ENCODE results near the gene P4HB.

Gene P4HB

DNA sequence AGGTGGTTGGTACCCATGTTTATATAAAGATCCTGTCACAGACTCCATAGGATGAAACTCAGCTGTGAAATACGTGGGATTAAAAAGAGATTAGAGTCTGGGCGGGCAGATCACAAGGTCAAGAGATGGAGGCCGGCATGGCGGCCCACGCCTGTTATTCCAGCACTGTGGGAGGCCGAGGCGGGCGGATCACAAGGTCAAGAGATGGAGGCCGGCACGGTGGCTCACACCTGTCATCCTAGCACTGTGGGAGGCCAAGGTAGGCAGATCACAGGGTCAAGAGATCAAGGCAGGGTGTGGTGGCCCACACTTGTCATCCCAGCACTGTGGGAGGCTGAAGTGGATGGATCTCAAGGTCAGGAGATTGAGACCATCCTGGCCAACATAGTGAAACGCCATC is 35.1 kb upstream of the P4HB start:
- FAIRE-seq: no peak

DNA sequence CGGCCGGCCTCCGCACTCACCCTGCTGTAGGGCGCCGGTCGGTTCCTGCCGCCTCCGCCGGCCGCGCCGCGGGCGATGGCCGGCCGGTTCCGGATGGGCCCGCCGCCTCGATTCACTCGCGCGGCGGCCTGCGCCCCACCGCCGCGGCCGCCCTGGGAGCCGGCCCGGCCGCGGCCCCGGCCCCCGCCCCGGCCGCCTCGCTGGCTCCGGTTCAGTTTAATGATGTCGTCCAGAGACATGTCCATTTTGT is 30.9 kb upstream of the P4HB start:
- no peak for FAIRE-seq

DNA sequence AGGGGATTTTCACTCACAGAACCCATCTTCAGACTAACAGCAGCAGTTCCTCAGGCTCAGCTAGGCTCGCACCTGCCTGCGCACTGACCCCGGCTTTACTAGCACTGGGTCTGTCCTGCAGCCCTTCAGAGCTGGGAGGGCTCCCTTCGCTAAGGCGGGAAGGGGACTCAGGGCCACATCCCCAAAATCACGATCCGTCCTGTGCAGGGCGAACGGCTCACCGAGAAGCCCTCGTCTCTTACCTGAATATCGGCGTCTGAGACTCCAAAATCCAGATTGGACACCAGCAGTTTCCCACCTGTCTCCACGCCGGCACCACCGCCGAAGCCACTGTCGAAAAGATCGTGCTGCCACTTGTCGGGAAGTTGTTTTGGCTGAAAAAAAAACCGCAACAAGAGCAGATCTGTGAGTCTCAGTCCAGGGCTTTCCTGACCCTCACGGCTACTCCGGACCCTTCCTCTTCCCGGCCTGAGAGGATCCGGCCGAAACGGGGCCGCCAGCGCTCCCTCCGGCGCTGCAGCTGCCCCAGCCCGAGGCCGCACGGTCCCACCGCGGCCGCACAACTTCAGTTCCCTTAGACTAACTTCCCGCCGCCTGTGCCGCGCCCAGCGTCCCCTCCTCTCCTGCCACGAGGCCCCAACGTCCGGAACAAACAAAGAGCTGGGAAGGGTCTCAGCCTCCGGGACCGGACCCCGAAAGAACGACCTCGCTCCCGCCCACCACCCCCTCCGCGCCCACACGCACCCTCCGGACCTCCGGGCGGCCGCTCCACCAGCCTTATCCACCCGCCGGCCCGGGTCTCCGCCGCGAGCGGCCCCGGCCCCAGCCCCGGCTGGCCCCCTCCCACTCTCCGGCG is 30.3 kb upstream of the P4HB start:
- FAIRE-seq: no peak

DNA sequence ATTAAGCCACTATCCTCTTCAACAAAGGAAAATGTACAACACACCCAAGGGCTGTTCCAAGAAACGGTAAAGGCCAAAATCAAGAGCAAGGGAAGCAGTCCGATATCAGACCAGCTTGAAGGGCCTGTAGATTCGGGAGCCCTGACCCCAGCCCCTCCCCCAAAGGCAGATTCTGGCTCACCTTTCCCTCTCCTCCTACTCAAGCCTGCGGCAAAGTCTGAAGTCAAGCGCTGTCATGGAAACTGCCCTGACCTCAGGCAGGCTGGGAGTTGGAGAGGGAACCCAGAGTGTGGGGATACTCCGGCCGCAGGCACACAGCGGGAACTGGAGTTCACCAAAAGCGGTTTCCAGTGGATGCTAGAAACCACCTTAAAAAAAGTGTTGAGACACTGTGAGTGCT is 29.3 kb upstream of the P4HB start:
- no peak for FAIRE-seq

DNA sequence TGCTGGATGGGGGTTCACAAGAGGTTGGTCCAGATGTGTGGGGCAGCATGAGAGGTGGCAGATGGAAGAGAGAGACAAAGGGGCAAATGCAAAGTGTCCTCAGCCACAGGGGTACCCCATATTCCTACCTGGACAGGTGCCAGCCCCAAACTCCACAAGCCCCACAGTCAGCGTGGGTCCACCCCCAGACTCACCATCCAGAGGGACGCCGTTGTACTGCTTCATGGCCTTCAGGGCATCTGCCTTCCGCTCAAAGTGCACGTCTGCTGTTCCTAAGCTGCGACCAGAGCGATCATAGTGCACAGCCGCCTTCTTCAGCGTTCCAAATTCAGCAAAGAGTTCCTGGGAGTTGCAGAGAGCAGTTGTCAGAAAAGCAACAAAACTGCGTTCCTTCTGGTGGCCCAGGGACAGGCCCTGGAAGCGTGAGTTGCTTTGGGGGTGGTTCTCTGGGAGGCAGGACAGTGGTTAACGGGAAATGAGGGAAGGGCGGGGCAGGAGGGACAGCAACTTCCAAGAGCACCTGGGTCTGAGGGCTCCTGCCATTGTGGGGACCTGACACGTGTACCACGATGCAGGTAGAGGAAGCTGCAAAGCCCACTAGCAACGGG is 28.8 kb upstream of the P4HB start:
- no peak for FAIRE-seq

DNA sequence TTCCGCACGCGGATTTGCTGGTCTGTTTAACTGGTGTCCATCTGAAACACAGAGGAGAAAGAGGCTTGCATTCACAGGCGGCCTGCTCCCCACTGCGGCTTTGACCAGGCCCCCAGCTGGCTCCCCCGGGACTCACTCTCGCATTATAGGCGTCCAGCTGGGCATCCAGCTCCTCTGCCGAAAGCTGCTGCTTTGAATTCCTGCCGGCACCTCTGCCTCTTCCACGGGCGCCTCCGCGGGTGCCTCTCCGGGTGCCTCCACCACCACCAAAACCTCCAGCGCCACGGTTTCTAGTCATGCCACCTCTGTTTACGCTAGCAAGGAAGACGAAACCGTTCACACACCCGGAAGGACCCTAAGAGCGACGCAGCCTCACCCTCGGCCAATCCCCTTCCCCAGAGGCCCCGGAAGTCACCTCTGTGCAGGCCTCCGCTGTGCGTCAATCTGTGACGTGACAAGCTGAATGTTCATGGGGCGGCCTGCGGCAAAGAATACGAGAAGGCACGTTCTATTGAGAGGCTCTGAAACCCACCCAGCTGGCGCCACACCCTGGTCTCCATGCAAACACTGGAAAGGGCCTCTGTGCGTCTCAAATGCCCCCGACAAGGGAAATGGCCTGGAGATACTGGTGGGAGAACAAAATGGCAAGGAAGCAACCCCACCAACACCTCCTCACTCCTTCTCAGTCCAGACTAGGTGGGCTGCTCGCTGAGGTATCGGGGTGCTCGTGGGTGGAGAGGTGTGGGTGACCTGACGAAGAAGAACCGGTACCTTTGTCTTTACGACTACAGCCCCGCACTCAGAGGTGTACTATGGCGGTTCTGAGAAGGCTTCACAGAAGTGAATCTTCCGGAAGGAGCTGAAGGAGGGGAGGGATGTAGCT is 28.0 kb upstream of the P4HB start:
- no peak for FAIRE-seq

DNA sequence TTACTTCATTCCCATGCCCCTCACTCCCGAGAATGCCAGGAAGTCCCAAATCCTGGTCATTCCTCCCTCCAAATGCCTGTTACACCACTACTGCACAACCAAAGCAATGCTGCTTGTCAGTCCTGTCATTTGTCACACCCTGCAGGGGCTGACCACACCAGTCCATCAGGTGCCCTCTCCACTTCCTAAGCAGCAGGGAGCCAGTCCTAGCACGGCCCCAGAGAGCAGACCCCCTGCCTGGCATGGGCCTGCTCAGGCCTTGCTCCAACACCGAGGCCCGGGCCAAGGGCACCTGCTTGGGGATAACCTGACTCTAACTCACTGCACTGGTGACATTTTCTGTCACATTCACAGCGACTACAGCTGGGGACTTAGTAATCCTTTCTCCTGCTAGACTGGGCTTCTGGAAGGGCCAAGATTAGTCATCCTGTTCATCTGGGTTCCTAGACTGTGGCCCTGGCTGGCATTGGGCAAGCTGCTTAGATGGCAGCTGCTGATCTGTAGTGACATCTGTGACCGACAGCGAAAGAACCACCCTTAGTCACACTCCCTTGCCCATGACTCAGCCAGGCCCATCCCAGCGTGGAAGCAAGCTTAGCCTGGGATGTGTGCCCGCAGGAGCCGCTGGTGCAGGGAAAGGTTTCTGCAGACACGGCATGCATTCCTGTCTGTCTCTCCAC is 25.7 kb upstream of the P4HB start:
- FAIRE-seq: no peak

DNA sequence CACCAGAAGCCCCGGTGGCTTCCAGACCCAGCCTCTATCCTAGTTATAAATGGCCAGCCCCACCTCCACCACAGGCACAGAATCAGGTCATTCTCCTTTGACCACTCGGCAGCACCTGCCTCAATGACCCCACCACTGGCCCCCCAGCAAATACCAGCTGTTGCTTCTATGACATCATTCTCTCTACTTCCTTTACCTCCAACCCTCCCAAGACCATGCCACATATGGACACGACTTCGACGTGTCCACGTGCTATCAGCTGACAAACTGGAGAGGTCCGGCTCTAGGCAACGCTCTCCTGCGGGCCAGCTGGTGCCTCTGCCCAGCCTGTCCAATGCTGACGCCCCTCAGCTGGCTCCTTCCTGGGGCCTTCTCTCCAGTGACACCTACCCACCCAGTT is 25.1 kb upstream of the P4HB start:
- FAIRE-seq: no peak

DNA sequence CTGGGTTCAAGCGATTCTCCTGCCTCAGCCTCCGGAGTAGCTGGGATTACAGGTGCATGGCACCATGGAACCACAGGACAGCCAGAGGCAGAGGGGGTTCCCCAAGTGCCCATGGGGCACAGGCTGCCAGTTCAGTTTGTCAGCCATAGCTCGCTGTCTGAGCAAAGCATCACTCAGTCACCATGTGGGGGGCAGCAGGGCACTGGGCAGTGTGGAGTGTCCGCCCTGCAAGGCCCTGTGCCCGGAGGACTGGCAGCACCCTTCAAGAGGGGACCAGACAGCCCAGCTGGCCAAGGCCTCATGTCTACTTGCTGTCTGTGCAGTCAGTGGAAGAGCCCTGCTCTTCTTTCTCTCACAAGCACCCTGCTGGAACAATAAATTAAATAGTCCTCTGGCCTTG is 24.6 kb upstream of the P4HB start:
- FAIRE-seq: no peak

DNA sequence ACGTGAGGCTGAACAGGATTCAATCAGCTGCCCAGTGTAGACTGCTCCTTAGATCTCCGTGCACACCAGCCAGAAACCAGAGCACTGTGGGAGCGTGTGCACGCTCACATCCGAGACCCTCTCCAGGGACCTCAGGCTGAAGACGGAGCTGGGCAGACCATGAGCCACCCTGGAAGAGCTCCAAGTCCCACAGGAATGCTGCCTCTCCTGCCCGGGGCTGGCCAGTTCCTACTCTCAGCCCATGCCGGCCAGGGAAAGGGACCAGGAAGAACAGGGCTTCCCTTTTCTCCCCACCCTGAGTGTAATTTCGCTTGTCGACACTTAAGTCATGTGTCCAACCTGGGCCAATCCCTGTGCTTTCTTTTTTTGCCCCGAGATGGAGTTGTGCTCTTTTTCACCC is 24.2 kb upstream of the P4HB start:
- no peak for FAIRE-seq

DNA sequence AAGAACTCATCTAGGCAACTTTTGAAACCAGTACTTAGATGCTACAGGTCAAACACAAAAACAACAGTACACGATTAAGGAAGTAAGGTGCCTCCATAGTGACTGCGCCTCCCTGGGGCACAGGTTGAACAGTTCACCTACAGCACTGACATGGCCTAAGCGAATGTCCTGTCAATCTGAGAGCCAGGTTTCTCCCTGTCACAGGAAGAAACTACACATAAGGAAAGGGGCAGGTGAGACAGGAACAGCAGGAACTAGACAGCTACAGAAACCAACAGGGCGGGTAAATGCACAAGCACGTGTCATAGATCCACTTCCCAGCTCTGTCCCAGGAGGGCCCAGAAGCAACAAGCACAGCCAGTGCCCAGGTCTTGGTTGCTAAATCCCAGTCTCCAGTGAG is 18.8 kb upstream of the P4HB start:
- no peak for FAIRE-seq

DNA sequence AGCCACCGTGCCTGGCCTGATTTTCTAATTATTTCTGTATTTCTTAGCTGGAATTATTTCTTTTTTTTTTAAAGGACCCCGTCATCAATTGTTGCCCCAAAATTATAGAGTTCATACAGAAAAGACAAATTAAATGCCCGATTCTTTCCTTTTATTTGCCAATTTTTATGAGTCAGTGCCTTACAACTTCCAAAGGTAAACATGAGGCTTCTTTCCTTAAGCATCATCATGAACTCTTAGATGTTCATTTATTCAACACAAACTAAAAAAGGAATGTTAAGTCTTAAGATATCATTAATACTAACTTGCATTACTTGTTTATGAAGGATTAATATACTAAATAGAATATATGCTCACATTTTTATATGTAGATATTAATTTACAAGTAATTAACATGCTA is 18.0 kb upstream of the P4HB start:
- FAIRE-seq: no peak

DNA sequence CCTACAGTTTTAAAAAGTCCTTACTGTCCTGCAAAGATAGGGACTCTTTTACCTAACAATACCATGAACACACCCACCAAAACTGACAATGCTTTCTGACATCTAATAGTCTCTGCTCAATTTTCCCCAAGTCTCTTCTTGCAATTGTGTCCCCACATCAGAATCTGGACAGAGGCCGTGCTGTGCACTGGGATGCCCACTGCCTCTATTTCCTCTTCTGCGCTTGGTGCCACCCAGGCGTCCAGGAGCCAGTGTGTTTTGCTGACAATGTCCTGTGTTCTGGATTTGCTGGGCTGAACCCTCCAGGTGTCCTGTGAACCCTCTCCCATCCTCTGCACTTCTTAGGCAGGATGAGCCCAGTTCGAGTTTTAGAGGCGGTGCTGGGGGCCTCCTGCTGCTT is 17.2 kb upstream of the P4HB start:
- FAIRE-seq: no peak

DNA sequence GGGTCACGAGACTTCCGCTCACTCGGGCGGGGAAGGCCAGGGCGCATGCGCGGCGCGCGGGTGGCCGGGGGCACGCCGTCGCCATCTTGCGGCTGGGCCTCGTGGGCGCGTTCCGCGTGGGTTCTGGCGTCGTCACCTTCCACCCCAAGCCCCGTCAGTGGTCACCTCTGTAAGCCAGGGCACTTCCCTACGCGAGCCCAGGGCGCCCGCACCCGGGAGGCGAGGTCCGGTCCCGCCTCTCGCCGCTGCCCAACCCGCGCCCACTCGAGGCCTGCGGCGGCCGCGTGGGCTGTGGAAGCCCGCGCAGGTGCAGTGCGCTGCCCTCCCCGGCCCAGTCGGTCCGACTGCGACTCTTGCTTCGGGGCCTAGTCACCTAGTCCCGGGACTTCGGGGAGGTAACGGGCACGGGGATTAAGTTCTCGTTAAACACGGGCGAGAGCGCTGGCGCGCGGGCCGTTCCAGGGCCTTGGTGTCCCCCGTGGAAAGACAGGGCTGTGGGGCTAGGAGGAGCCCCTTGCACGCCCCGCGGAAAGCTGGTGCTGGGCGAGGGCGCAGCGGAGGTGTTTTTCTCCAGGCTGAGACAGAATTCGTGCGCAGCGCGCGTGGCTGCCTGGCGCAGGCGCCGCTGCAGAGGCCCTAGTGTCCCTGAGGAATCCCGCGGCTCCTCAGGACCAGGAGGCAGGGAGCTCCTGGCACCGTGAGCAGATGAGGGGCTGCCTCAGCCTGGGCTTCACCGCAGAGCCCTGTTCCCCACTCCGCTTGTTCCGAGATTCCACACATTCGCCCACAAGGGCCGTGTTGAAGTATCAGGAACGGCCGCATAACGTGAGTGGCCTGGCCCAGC is 11.3 kb upstream of the P4HB start:
- FAIRE-seq: no peak

DNA sequence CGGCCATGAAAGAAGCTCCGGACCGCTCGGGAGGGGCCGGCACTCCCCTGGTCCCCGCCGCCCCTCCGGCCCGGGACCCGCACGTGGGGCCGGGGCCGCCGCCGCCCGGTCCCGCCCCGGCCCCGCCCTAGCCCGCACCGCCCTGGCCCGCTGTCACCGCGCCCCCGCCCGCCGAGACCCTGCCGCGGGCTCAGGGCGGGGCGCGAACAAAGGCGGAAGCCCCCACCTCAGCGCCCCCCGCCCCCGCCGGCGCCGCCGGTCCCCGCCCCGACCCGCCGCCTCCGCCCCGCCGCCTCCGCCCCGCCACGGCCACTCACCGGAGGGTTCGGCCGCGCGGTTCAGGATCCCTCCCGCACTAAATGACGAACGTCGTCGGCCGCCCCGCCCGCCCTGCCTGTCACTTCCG is 10.6 kb upstream of the P4HB start, which contains the start of gene ARHGDIA:
Gene ARHGDIA, minus strand, starts transcription at position 357 of the 406 bp plus-strand sequence. CDS start 1,407 bp downstream, outside the sequence.
- no peak for FAIRE-seq

DNA sequence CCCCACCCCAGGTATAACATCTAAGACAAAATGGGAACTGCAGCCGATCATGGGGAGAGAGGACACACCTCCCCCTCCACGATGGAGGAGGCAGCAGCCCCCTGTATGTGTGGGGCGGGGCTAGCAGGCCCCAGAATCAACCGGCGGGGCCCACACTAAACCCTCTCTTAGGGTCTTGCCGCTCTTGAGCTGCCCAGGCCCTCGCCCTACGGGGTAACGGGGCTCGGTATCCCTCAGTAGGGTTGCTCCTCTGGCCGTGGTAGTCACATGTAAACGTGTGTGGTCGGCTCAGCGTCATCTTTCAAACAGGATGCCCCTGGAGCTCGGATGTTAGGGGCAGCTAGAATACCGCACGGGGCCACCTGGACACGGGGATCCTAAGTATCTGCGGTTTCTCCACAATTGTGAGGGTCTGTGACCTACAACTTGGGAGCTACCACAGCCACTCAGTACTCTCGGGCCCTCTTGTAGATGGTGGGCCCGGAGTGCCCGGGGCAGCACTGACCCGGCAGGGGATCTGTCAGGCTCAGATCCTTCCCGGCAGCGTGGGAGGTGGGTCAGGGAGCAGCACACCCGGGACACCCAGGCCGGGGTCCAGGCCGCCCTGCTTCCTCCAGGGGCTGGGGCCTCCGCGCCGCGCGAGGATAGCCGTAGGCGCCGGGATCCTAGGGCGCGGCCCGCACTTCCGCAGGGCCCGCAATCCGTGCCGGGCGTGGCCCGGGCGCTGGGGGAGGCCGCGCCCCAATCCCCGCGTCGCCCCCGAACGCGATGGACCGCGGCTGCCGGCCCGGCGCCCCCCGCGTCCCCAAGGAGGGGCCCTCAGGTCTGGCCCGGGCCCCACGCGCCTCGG is 10.0 kb upstream of the P4HB start:
- no peak for FAIRE-seq

DNA sequence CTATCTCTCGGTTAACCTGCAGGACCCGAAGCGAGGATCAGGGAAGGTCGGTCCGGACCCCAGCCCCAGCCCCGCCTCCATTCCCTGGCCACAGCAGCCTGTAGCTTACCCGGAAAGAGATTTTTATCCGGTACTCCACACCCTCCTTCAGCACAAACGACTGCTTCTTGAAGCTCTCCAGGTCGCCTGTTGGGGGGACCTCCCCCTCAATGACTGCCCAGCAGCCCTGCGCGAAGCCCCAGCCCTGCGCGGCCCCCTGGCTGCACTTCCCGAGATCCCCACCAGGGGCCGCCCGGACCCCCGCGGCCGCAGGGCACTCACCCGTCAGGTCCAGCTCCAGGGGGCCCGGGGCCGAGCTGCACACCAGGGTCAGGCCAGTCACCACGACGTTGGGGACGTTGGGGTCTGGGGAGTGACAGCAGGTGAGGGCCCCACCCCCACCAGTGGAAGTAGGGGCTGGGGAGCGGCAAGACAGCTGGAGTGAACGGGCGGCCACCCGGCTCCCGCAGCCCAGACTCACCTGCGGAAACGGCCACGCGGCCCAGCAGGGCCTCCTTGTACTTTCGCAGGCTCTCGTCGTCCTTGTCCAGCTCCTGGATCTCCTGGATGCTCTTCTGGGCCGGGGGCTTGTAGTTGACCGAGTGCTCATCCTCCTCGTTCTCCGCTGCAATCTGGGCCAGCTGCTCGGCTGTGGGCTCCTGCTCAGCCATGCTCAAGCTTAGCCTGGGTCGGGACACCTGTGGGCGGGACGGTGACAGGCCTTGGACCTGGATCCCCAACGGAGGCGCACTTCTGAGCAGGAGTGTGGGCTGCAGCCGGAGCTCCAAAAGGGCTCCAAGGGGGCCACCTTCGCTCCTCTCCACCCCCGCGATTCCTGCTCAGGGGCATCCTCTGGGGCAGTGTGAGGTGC is 9.1 kb upstream of the P4HB start:
- FAIRE-seq: no peak

DNA sequence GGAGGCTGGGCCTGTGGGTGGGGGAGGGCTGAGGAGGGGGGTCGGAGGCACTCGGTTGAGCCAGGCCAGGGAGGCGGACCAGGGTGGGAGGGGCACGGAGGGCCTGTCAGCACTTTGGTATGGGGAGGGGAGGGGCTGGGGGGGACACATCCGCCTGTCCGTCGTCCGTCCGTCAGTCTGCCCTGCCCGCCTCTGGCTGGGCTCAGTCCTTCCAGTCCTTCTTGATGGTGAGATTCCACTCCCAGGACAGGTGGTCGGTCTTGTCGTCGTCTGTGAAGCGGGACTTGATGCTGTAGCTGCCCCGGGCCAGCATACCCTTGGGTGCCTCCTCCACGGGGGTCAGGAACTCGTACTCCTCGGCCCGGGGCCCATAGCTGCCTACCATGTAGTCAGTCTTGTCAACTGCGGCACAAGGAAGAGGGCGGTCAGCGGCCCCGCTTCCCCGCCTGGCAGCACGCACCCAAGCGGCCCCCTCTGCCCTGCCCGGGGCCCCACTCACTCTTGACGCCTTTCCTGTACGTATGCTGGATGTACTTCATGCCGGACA is 8.4 kb upstream of the P4HB start:
- no peak for FAIRE-seq

DNA sequence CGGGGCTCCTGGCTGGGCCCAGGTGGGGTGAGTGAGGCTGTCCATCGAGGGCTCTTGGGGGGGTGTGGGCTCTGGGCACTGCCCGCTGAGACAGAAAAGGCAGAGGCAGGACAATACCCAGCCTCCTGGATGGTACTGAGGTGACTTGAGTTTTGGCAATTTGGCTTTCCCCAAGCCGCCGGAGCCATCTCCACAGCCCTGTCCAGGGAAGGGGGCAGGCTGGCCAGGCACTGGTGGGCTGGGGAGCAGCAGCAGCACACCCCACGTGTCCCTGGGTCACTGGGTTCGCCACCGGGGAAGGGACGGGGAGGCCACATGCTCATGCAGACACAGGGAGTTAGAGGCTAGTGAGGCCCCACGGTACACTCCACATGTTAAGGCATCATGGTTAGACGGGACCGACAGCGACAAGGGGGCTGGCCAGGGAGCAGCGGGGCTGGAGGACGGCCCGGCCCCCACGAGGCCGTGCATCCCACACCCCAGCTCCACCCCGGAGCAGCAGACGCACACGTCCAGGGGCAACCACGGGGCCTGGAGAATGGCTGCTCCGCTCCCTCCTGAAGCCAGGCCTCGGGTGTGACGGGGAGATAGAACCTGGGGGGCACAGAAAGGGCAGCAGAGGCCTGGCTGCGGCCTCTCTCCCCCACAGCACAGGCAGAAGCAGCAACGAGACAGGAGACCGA is 7.8 kb upstream of the P4HB start:
- FAIRE-seq: no peak

All from A204.1 (cell line).